GM12874 (cell line): Measurements from ENCODE around the gene GPR107.

Experiments
- CTCF ChIP-seq: IDR thresholded peaks from 2 replicates; pipeline ENCODE4 v1.5.1; 2011; ENCODE audit warnings: low read depth, mild to moderate bottlenecking, control low read depth, low read length, moderate library complexity; ENCODE audit not compliant: insufficient read depth

The GPR107 gene

GRCh38 chr9:130171226-130172148 lies 117.8 kb downstream of the GPR107 start:
- TF ChIP-seq CTCF, result no peak

DNA sequence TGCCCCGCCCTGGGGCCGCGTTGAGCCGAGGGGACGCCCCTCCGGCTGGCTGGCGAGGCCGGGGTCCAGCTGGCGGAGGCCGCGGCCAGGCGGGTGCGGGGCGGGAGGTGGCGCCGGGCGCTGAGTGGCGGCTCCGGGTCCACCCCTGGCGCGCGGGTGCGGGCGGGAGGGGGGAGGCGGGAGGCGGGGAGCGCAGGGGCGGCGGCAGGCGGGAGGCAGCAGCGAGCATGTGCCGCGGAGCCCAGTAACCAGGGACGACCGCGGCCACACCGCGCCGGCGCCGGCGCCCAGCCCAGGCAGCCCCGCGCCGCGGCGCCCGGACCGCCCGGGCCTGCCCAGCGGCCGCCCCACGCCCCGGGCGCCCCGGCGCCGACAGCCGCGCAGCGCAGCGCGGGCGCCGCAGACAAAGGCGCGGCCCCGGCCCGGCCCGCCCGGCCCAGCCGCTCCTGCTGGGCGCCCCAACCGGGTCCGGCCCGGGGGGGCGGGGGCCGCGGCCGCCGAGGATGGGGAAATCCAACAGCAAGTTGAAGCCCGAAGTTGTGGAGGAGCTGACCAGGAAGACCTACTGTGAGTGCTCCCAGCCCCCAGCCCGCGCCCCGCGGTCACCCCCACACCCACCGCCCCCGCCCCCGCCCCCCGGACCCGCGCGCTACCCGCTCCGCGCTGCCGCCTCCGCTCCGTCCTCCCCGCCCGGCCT lies 118.6 kb downstream of the GPR107 start, which contains the start of gene NCS1:
NCS1 (plus strand) TSS at position 244 of the 697 bp plus-strand sequence; CDS start at position 504, 260 bp downstream.
- no peak for TF ChIP-seq CTCF

GRCh38 chr9:130172858-130173665 lies 119.4 kb downstream of the GPR107 start:
- no peak for TF ChIP-seq CTCF

- TF ChIP-seq CTCF, result no peak
Observed at GRCh38 chr9:130173666-130173983, 119.9 kb downstream of the GPR107 start.

DNA sequence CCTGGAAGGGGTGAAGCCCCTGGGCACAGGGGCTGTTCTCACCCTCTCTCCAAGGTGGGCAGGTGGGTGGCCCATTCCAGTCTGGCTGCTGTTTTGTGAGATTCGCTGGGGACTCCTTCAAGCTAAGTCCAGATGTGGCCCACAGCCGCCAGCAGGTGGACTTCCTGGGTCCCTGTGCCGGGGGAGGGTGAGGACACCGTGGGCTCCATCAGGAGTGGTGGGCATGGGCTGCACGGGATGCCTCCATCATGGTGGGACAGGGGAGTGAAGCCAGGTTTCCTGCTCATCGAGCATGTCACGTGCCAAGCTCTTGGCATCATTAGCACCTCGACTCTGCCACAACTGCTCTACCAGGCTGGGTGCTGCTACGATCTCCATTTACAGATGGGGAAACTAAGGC lies 120.3 kb downstream of the GPR107 start:
- TF ChIP-seq CTCF, result no peak

DNA sequence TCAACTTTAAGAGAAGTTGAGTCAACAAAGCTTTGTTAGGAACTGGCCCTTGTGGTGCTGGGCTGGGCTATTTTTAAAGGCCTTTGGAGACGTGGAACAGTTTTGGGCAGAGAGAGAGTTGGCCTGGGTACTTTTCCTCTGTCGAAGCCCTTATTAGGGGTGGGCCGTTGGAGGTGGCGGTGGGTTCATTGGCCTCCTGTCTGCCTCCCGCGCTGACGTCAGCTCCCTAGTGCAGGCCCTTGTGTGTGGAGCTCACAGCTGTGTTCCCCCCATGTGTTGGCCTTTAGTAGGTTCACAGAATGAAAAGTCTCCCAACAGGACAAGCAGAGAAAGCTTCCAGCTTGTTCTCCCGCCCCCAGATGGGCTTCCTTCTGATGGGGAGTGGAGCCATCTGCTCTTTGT lies 121.2 kb downstream of the GPR107 start:
- no peak for TF ChIP-seq CTCF

- no peak for TF ChIP-seq CTCF
Observed at GRCh38 chr9:130175355-130175754, 121.6 kb downstream of the GPR107 start.
